HG03521 (cell line): Measurements from ENCODE around the gene ZNF287.

Experiments
- ATAC-seq: cut with Tn5 transposase; IDR thresholded peaks from one replicate; pipeline ENCODE4 v1.9.1; 2021; ENCODE audit warnings: mild to moderate bottlenecking, moderate library complexity; ENCODE audit not compliant: unreplicated experiment

ZNF287 gene

GRCh38 chr17:16517477-16517876, 51.5 kb downstream of the ZNF287 start:
- no peak for ATAC-seq

- ATAC-seq: no peak
Measured at GRCh38 chr17:16516594-16517051, 52.4 kb downstream of the ZNF287 start.

GRCh38 chr17:16515933-16516332, 53.1 kb downstream of the ZNF287 start:
- ATAC-seq: no peak

- no peak for ATAC-seq
Measured at GRCh38 chr17:16513873-16514272, 55.1 kb downstream of the ZNF287 start.

GRCh38 chr17:16512011-16512410, 57.0 kb downstream of the ZNF287 start:
- ATAC-seq: no peak

GRCh38 chr17:16511593-16511992, 57.4 kb downstream of the ZNF287 start:
- ATAC-seq: no peak

GRCh38 chr17:16507918-16508533, 61.0 kb downstream of the ZNF287 start:
- ATAC-seq: no peak

- no peak for ATAC-seq
Measured at GRCh38 chr17:16506188-16506587, 62.8 kb downstream of the ZNF287 start.

- no peak for ATAC-seq
Measured at GRCh38 chr17:16504984-16505383, 64.0 kb downstream of the ZNF287 start.
